Measurements from ENCODE around the gene KLRF1.

Gene KLRF1

GRCh38 chr12:9799961-9800360 lies 27.3 kb upstream of the KLRF1 start:
- no peak for DNase-seq
- Histone ChIP-seq H3K79me2 (ENCODE audit: low read length) (no peaks in the 10 kb centered on the region), H3K27ac (ENCODE audit: low read length) (no peak overlapping the region), H3K4me1 (ENCODE audit: low read length) (peaks cover 1% of the 10 kb centered on the region; the same call in 1 of the 2 replicates), H3F3A (ENCODE audit: insufficient read depth, low read length) (no peaks in the 10 kb centered on the region), H3K9me3 (replicated peaks; ENCODE audit: insufficient read depth, low read length) (no peaks in the 10 kb centered on the region), H3K4me2 (ENCODE audit: low read depth, low read length) (no peak overlapping the region), H4K20me1 (ENCODE audit: insufficient read depth, low read length) (no peaks in the 10 kb centered on the region), H3K4me3 (ENCODE audit: low read length) (no peak overlapping the region), H3K9me2 (replicated peaks; ENCODE audit: insufficient read depth, low read length) (no peaks in the 10 kb centered on the region), H3K36me3 (replicated peaks; ENCODE audit: insufficient read depth, low read length) (no peaks in the 10 kb centered on the region), H3K27me3 (replicated peaks; ENCODE audit: insufficient read depth, low read length) (no peaks in the 10 kb centered on the region), H2AFZ (ENCODE audit: low read length) (no peak overlapping the region), H3K9ac (ENCODE audit: low read length) (no peak overlapping the region)
- TF ChIP-seq EZH2phosphoT487 (IDR thresholded peaks at IDR 0.05; ENCODE audit: low read length) (no peak), EZH2 (optimal IDR thresholded peaks at IDR 0.05; ENCODE audit: low read depth, low read length) (no peak), CTCF (IDR thresholded peaks at IDR 0.05; ENCODE audit: low read length) (no peak)

- H3K4me3 ChIP-seq (ENCODE audit: low read length), result no peak overlapping the region
- TF ChIP-seq EZH2 (optimal IDR thresholded peaks at IDR 0.05; ENCODE audit: low read depth, low read length) (no peak), EZH2phosphoT487 (IDR thresholded peaks at IDR 0.05; ENCODE audit: low read length) (no peak), CTCF (IDR thresholded peaks at IDR 0.05; ENCODE audit: low read length) (no peak)
- no peaks in the 10 kb centered on the region for H3K9me2 ChIP-seq (replicated peaks; ENCODE audit: insufficient read depth, low read length)
- H3K4me2 ChIP-seq (ENCODE audit: low read depth, low read length), result no peak overlapping the region
- H4K20me1 ChIP-seq (ENCODE audit: insufficient read depth, low read length), result no peaks in the 10 kb centered on the region
- no peak overlapping the region for H3K9ac ChIP-seq (ENCODE audit: low read length)
- H3K36me3 ChIP-seq (replicated peaks; ENCODE audit: insufficient read depth, low read length), result no peaks in the 10 kb centered on the region
- no peak overlapping the region for H2AFZ ChIP-seq (ENCODE audit: low read length)
- no peaks in the 10 kb centered on the region for H3K27me3 ChIP-seq (replicated peaks; ENCODE audit: insufficient read depth, low read length)
- DNase-seq, result no peak
- no peaks in the 10 kb centered on the region for H3K4me1 ChIP-seq (ENCODE audit: low read length)
- no peak overlapping the region for H3K27ac ChIP-seq (ENCODE audit: low read length)
- H3K79me2 ChIP-seq (ENCODE audit: low read length), result no peaks in the 10 kb centered on the region
- H3K9me3 ChIP-seq (replicated peaks; ENCODE audit: insufficient read depth, low read length), result no peaks in the 10 kb centered on the region
- no peaks in the 10 kb centered on the region for H3F3A ChIP-seq (ENCODE audit: insufficient read depth, low read length)
Measured at GRCh38 chr12:9805883-9806282, 21.4 kb upstream of the KLRF1 start.

- no peak for TF ChIP-seq CTCF (IDR thresholded peaks at IDR 0.05; ENCODE audit: low read length)
- TF ChIP-seq EZH2phosphoT487 (IDR thresholded peaks at IDR 0.05; ENCODE audit: low read length), result no peak
- TF ChIP-seq EZH2 (optimal IDR thresholded peaks at IDR 0.05; ENCODE audit: low read depth, low read length), result no peak
- Histone ChIP-seq H3K4me3 (ENCODE audit: low read length) (no peak overlapping the region), H2AFZ (ENCODE audit: low read length) (no peak overlapping the region), H3K9me3 (replicated peaks; ENCODE audit: insufficient read depth, low read length) (no peaks in the 10 kb centered on the region), H3K9ac (ENCODE audit: low read length) (no peak overlapping the region), H3K27me3 (replicated peaks; ENCODE audit: insufficient read depth, low read length) (no peaks in the 10 kb centered on the region), H3K79me2 (ENCODE audit: low read length) (no peaks in the 10 kb centered on the region), H3K27ac (ENCODE audit: low read length) (no peak overlapping the region), H3K4me2 (ENCODE audit: low read depth, low read length) (no peak overlapping the region), H3F3A (ENCODE audit: insufficient read depth, low read length) (no peaks in the 10 kb centered on the region), H4K20me1 (ENCODE audit: insufficient read depth, low read length) (no peaks in the 10 kb centered on the region), H3K4me1 (ENCODE audit: low read length) (no peaks in the 10 kb centered on the region), H3K9me2 (replicated peaks; ENCODE audit: insufficient read depth, low read length) (no peaks in the 10 kb centered on the region), H3K36me3 (replicated peaks; ENCODE audit: insufficient read depth, low read length) (no peaks in the 10 kb centered on the region)
- no peak for DNase-seq
Measured at GRCh38 chr12:9806714-9807113, 20.6 kb upstream of the KLRF1 start.
